ENCODE results near the gene ZDHHC16. TPM values are rescaled to one million over a fixed set of nuclear protein-coding genes. Genes with fewer than 3 reads are reported as not detected.
"Not testable (repeated sequence)": the region's sequence is repeated elsewhere in the genome, so short reads cannot be mapped to it uniquely, and the experiment has no call there.

The ZDHHC16 gene
- total RNA-seq, 4 donors from 2014 or later = 25.0 to 34.5 (median 31.6) TPM

DNA sequence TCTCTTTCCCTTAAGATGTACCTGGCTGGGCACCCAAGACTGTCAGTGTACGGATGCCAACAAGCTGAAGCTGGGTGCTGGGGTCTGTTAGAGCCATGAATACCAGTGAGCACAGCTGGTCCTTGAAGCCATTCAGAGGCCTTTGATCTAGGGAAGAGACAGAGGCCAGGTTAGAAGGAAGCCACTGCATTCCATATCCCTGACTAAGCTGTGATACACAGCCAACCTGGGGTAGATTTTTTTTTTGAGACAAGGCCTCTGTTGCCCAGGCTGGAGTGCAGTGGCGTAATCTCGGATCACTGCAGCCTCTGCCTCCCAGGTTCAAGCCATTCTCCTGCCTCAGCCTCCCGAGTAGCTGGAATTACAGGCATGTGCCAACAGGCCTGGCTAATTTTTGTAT is 20.8 kb downstream of the ZDHHC16 start:
- in situ Hi-C loops (cut with MboI; ENCODE audit: low sequenced_read_pairs in 4 of 4) = loop anchor here in 3 of 4 donors (10.0 kb wide), 2 partner anchors 88 to 148 kb away; no protein-coding TSS in a partner anchor
- no peak overlapping the region for H3K4me3 ChIP-seq
- peak overlapping the region in 1 of 4 donors; percentile 24 for H3K27ac ChIP-seq
- no peaks in the 10 kb centered on the region for H3K9me3 ChIP-seq
- ATAC-seq = no peak
- no peaks in the 10 kb centered on the region for H3K27me3 ChIP-seq
- intact Hi-C loops (cut with DNase I; ENCODE audit: low total_unique reads) = no loop called here
- H3K36me3 ChIP-seq = peaks cover 5 to 99% of the 10 kb centered on the region in 2 donors
- no peak for DNase-seq
- peaks cover 5 to 8% of the 10 kb centered on the region in 2 donors for H3K4me1 ChIP-seq
- no peak for TF ChIP-seq CTCF (IDR thresholded peaks at IDR 0.05 in 4 of 5, conservative IDR thresholded peaks at IDR 0.05 in 1 of 5)
- TF ChIP-seq POLR2A (IDR thresholded peaks at IDR 0.05) = no peak

GRCh38 chr10:97468162-97468561 is 22.2 kb downstream of the ZDHHC16 start:
- Histone ChIP-seq H3K27ac (no peak overlapping the region), H3K27me3 (no peaks in the 10 kb centered on the region), H3K4me1 (peaks cover 5 to 8% of the 10 kb centered on the region in 2 donors), H3K36me3 (peaks cover 5 to 98% of the 10 kb centered on the region in 2 donors), H3K9me3 (no peaks in the 10 kb centered on the region), H3K4me3 (no peak overlapping the region)
- ATAC-seq = no peak
- TF ChIP-seq CTCF (IDR thresholded peaks at IDR 0.05 in 4 of 5, conservative IDR thresholded peaks at IDR 0.05 in 1 of 5) (no peak), POLR2A (IDR thresholded peaks at IDR 0.05) (no peak)
- in situ Hi-C loops (cut with MboI; ENCODE audit: low sequenced_read_pairs in 4 of 4) = loop anchor here in 3 of 4 donors (10.0 kb wide), 2 partner anchors 87 to 147 kb away; no protein-coding TSS in a partner anchor
- intact Hi-C loops (cut with DNase I; ENCODE audit: low total_unique reads) = no loop called here
- DNase-seq = no peak

DNA sequence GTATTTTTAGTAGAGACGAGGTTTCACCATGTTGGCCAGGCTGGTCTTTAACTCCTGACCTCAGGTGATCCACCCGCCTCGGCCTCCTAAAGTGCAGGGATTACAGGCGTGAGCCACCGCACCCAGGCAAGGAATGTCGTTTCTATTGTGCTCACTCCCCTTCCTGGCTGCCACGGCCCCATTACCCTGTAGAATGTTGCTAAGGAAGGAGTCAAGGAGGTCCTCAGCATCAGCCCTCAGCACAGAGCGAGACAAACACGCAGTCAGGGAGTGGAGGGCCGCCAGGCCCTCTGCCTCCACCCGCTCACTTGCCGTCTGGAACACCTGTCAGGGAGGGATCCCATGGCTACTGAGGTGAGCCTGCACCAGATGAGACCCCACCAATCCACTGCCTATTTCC is 22.8 kb downstream of the ZDHHC16 start:
- H3K36me3 ChIP-seq = peaks cover 5 to 98% of the 10 kb centered on the region in 2 donors
- in situ Hi-C loops (cut with MboI; ENCODE audit: low sequenced_read_pairs in 4 of 4) = loop anchor here in 3 of 4 donors (10.0 kb wide), 2 partner anchors 86 to 146 kb away; no protein-coding TSS in a partner anchor

DNA sequence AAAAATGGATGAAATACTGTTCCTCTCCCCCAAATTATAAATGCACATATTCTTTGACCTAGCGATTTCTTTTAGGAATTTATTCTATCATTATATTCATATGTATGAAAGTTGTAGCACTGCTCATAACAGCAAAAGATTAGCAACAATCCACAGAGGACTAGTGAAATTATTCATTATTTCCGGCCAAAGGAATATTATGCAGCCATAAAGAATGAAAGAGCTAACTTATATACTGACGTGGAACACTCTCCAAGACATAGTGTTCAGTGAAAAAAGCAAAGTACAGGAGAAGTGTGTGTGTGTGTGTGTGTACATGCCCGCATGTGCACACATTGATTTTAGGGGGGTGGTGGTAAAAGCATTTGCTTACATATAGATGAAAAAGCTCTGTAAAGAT is 28.9 kb downstream of the ZDHHC16 start:
- DNase-seq = no peak
- no peaks in the 10 kb centered on the region for H3K9me3 ChIP-seq
- no peak for ATAC-seq
- in situ Hi-C loops (cut with MboI; ENCODE audit: low sequenced_read_pairs in 4 of 4) (no loop called here), intact Hi-C loops (cut with DNase I; ENCODE audit: low total_unique reads) (no loop called here)
- no peaks in the 10 kb centered on the region for H3K4me1 ChIP-seq
- H3K36me3 ChIP-seq = peaks cover 2 to 97% of the 10 kb centered on the region in 2 donors
- TF ChIP-seq POLR2A (IDR thresholded peaks at IDR 0.05) = no peak
- no peak for TF ChIP-seq CTCF (IDR thresholded peaks at IDR 0.05 in 4 of 5, conservative IDR thresholded peaks at IDR 0.05 in 1 of 5)
- H3K27me3 ChIP-seq = no peaks in the 10 kb centered on the region
- no peak overlapping the region for H3K4me3 ChIP-seq
- H3K27ac ChIP-seq = no peak overlapping the region

More for the DNA sequence above, 22.8 kb downstream of the ZDHHC16 start:
- H3K27me3 ChIP-seq; intact Hi-C loops (cut with DNase I; ENCODE audit: low total_unique reads); H3K9me3 ChIP-seq; H3K4me3 ChIP-seq; ATAC-seq; H3K27ac ChIP-seq; H3K4me1 ChIP-seq; DNase-seq: not testable (repeated sequence)

DNA sequence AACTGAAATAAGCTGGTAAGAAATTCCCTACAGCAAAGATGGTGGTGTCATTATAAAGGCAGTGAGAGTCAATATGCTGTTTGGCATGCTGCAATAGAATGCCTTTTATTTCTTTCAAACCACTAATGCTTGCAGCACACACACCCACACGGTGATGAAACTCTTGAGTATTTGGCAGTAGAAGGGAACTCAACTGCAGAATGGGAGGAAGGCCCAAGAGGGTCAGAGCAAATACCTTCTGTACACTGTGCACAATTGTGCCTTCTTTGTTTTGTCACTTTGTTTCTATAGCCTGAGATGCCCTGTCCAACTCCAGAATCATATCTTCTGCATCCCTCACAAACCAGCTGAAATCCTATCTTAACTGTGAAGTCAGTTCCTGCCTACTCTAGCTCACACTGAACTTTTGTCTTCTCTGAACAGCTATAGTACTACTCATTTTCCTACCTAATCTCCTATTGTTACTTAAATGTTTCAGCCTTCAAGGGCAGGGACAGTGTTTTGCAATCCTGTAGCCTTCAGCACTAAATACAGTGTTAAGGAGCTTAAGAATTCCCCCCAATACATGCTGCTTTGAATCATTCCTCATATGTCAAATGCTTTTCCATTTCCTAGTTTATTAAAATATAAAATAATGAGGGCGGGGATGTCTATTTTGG is 30.1 kb downstream of the ZDHHC16 start:
- Histone ChIP-seq H3K4me1 (no peaks in the 10 kb centered on the region), H3K36me3 (peaks cover 0 to 97% of the 10 kb centered on the region in 2 donors), H3K4me3 (no peak overlapping the region), H3K27ac (no peak overlapping the region), H3K27me3 (no peaks in the 10 kb centered on the region), H3K9me3 (no peaks in the 10 kb centered on the region)
- peak in 1 of 2 donors; percentile 53 for ATAC-seq
- intact Hi-C loops (cut with DNase I; ENCODE audit: low total_unique reads) = no loop called here
- in situ Hi-C loops (cut with MboI; ENCODE audit: low sequenced_read_pairs in 4 of 4) = no loop called here
- no peak for DNase-seq
- TF ChIP-seq POLR2A (IDR thresholded peaks at IDR 0.05) = no peak
- TF ChIP-seq CTCF (IDR thresholded peaks at IDR 0.05 in 4 of 5, conservative IDR thresholded peaks at IDR 0.05 in 1 of 5) = no peak

GRCh38 chr10:97479410-97479809 is 33.4 kb downstream of the ZDHHC16 start:
- intact Hi-C loops (cut with DNase I; ENCODE audit: low total_unique reads); H3K4me1 ChIP-seq; H3K4me3 ChIP-seq; ATAC-seq; H3K27me3 ChIP-seq; in situ Hi-C loops (cut with MboI; ENCODE audit: low sequenced_read_pairs in 4 of 4); DNase-seq; H3K27ac ChIP-seq; H3K9me3 ChIP-seq: not testable (repeated sequence)
- H3K36me3 ChIP-seq = peaks cover 0 to 67% of the 10 kb centered on the region in 2 donors
